OCI-LY3 (cell line): ENCODE results near the gene MEX3A.

Experiments
- CTCF ChIP-seq: fragments of 200-600, 300-600 bp; sonication (generic); IDR thresholded peaks from 2 replicates; pipeline ENCODE4 v1.5.1; 2014; ENCODE audit warnings: antibody characterized with exemption, low read length, low read depth
- EZH2phosphoT487 ChIP-seq: fragments of 200-600 bp; shearing (Covaris generic); IDR thresholded peaks from 2 replicates; pipeline ENCODE4 v1.6.1; 2018; ENCODE audit warnings: antibody characterized with exemption, mixed run types, low read depth

- TF ChIP-seq CTCF = no peak
- TF ChIP-seq EZH2phosphoT487 = no peak
Measured at GRCh38 chr1:156111355-156111962, 29.2 kb upstream of the MEX3A start.
